H1 (cell line): ENCODE results near the gene CD300E. TPM values are rescaled to one million over a fixed set of nuclear protein-coding genes. Genes with fewer than 3 reads are reported as not detected.
"Not testable (repeated sequence)": the region's sequence is repeated elsewhere in the genome, so short reads cannot be mapped to it uniquely, and the experiment has no call there.

Source experiments
- CTCF ChIA-PET: fragments of 300-600 bp; sonication (Branson Sonifier 250); formaldehyde crosslinking; loops from one replicate; lab custom pipeline; 2021; ENCODE audit not compliant: partially characterized antibody; lab: Charles Lee
- POLR2A ChIA-PET: fragments of 300-600 bp; sonication (Branson Sonifier 250); formaldehyde crosslinking; loops from one replicate; lab custom pipeline; 2021; ENCODE audit warnings: inconsistent platforms; ENCODE audit not compliant: partially characterized antibody; lab: Charles Lee
- DNase-seq, 2 experiments: peaks; one replicate each; pipeline versions ENCODE4 v3.0.0 to v3.0.0-alpha.2; 2010 to 2022; ENCODE audit warnings: low spot score in 2 of 2, low read depth in 1 of 2, mixed read lengths in 1 of 2
- FAIRE-seq: peaks from 2 replicates; lab custom pipeline; 2011; peaks lifted over from hg19 to GRCh38; lab: Jason Lieb, UNC
- H2AFZ ChIP-seq: 2 replicates; pipeline ENCODE4 v1.8.1; 2012; ENCODE audit warnings: low read length, inconsistent platforms
- H2AK5ac ChIP-seq: 2 replicates; pipeline ENCODE4 v1.6.1; 2013; ENCODE audit warnings: low read depth, low read length
- H2BK120ac ChIP-seq: replicated peaks from 2 replicates; pipeline ENCODE3; 2013; ENCODE audit warnings: low read depth, low read length, inconsistent platforms
- H2BK12ac ChIP-seq: 2 replicates; pipeline ENCODE4 v1.6.1; 2013; ENCODE audit warnings: low read depth, low read length
- H2BK15ac ChIP-seq: 2 replicates; pipeline ENCODE4 v1.6.1; 2013; ENCODE audit warnings: low read length
- H2BK20ac ChIP-seq: 2 replicates; pipeline ENCODE4 v1.6.1; 2013; ENCODE audit warnings: low read length
- H2BK5ac ChIP-seq: 2 replicates; pipeline ENCODE4 v1.6.1; 2013; ENCODE audit warnings: low read depth, low read length
- H3K14ac ChIP-seq: 2 replicates; pipeline ENCODE4 v1.6.1; 2013; ENCODE audit warnings: inconsistent platforms; ENCODE audit not compliant: insufficient read length
- H3K18ac ChIP-seq: 2 replicates; pipeline ENCODE4 v1.6.1; 2013; ENCODE audit warnings: low read length; ENCODE audit errors: extremely low read depth
- H3K23ac ChIP-seq: 2 replicates; pipeline ENCODE4 v1.6.1; 2013; ENCODE audit warnings: inconsistent platforms; ENCODE audit not compliant: insufficient read length
- H3K23me2 ChIP-seq: 2 replicates; pipeline ENCODE4 v1.6.1; 2013; ENCODE audit warnings: low read depth, low read length
- H3K27ac ChIP-seq: 2 replicates; pipeline ENCODE4 v1.6.1; 2011; ENCODE audit warnings: low read depth, low read length, inconsistent platforms
- H3K27me3 ChIP-seq, 4 experiments: replicated peaks in 1 of 4; 1 replicate in 1 of 4; 2 replicates in 3 of 4; pipeline versions ENCODE4 v1.6.1 to v1.8.1; 2011 to 2013; ENCODE audit warnings: low read length in 3 of 4, mild to moderate bottlenecking in 3 of 4, inconsistent platforms in 2 of 4, mixed read lengths in 2 of 4, moderate library complexity in 1 of 4; ENCODE audit not compliant: control insufficient read depth in 3 of 4, insufficient read depth in 3 of 4; ENCODE audit errors: extremely low read depth in 1 of 4
- H3K36me3 ChIP-seq, 4 experiments: 2 replicates each; pipeline versions ENCODE4 v1.6.1 to v1.8.1; 2011 to 2013; ENCODE audit warnings: mild to moderate bottlenecking in 4 of 4, low read length in 3 of 4, moderate library complexity in 2 of 4, control low read depth in 1 of 4, inconsistent platforms in 1 of 4; ENCODE audit not compliant: insufficient read depth in 4 of 4, control insufficient read depth in 2 of 4
- H3K4ac ChIP-seq: replicated peaks from 2 replicates; pipeline ENCODE3; 2013; ENCODE audit warnings: low read length, low read depth, mixed read lengths, inconsistent platforms; ENCODE audit not compliant: insufficient read length
- H3K4me1 ChIP-seq, 4 experiments: replicated peaks in 1 of 4; 1 replicate in 1 of 4; 2 replicates in 3 of 4; pipeline versions ENCODE4 v1.6.1 to v1.8.1; 2011 to 2013; ENCODE audit warnings: low read length in 3 of 4, inconsistent platforms in 2 of 4, mixed read lengths in 1 of 4; ENCODE audit not compliant: insufficient read depth in 4 of 4, control insufficient read depth in 3 of 4
- H3K4me2 ChIP-seq, 2 experiments: 2 replicates each; pipeline versions ENCODE4 v1.6.1 to v1.8.1; 2011 to 2013; ENCODE audit warnings: low read depth in 2 of 2, low read length in 2 of 2, control low read depth in 1 of 2, inconsistent platforms in 1 of 2, mild to moderate bottlenecking in 1 of 2; ENCODE audit not compliant: insufficient read depth in 1 of 2
- H3K4me3 ChIP-seq, 4 experiments: fragments of 200-600, 300-600 bp in 1 of 4; sonication (generic), shearing (Covaris generic), sonication (Bioruptor Twin) in 1 of 4; 2 replicates each; pipeline versions ENCODE4 v1.5.1 to v1.8.1; 2011 to 2016; ENCODE audit warnings: low read length in 4 of 4, low read depth in 3 of 4, control low read depth in 2 of 4, inconsistent platforms in 2 of 4, mild to moderate bottlenecking in 2 of 4, mixed read lengths in 1 of 4, moderate library complexity in 1 of 4; ENCODE audit not compliant: insufficient read depth in 2 of 4; ENCODE audit errors: extremely low read depth in 1 of 4
- H3K56ac ChIP-seq: replicated peaks from 2 replicates; pipeline ENCODE3; 2013; ENCODE audit warnings: low read depth, mild to moderate bottlenecking, mixed read lengths, low read length, inconsistent platforms; ENCODE audit not compliant: insufficient read length
- H3K79me1 ChIP-seq: 2 replicates; pipeline ENCODE4 v1.6.1; 2013; ENCODE audit warnings: low read depth, low read length, control low read depth
- H3K79me2 ChIP-seq, 2 experiments: 2 replicates each; pipeline versions ENCODE4 v1.6.1 to v1.8.1; 2012 to 2013; ENCODE audit warnings: low read length in 2 of 2, mild to moderate bottlenecking in 2 of 2, inconsistent platforms in 1 of 2; ENCODE audit not compliant: insufficient read depth in 2 of 2, control insufficient read depth in 1 of 2
- H3K9ac ChIP-seq, 4 experiments: replicated peaks in 1 of 4; 1 replicate in 1 of 4; 2 replicates in 3 of 4; pipeline versions ENCODE4 v1.6.1 to v1.8.1; 2011 to 2013; ENCODE audit warnings: low read depth in 3 of 4, low read length in 3 of 4, control low read depth in 2 of 4, mild to moderate bottlenecking in 2 of 4, moderate library complexity in 2 of 4, inconsistent platforms in 1 of 4; ENCODE audit errors: extremely low read depth in 1 of 4
- H3K9me3 ChIP-seq, 2 experiments: 2 replicates each; pipeline versions ENCODE4 v1.6.1 to v1.8.1; 2012 to 2013; ENCODE audit warnings: mild to moderate bottlenecking in 2 of 2, moderate library complexity in 2 of 2, control low read depth in 1 of 2, inconsistent platforms in 1 of 2, low read depth in 1 of 2, low read length in 1 of 2, mixed read lengths in 1 of 2; ENCODE audit not compliant: insufficient read depth in 2 of 2
- H4K20me1 ChIP-seq, 2 experiments: replicated peaks in 1 of 2; 2 replicates each; pipeline versions ENCODE3 to v1.8.1; 2011 to 2013; ENCODE audit warnings: inconsistent platforms in 2 of 2, low read length in 2 of 2, mild to moderate bottlenecking in 1 of 2; ENCODE audit not compliant: insufficient read depth in 2 of 2, control insufficient read depth in 1 of 2
- H4K5ac ChIP-seq: 2 replicates; pipeline ENCODE4 v1.6.1; 2013; ENCODE audit warnings: low read length, low read depth, mixed read lengths, inconsistent platforms; ENCODE audit not compliant: insufficient read length
- H4K8ac ChIP-seq: 2 replicates; pipeline ENCODE4 v1.8.0; 2013; ENCODE audit warnings: mild to moderate bottlenecking, moderate library complexity, low read length, inconsistent platforms; ENCODE audit not compliant: insufficient read depth; ENCODE audit errors: extremely low read depth
- H4K91ac ChIP-seq: replicated peaks from 2 replicates; pipeline ENCODE3; 2013; ENCODE audit warnings: low read length, mixed read lengths, inconsistent platforms; ENCODE audit not compliant: insufficient read length
- polyA plus RNA-seq, 7 experiments: library from polyadenylated mRNA; depleted of rRNA in 3 of 7; stranded (reverse) in 5 of 7; unstranded in 2 of 7; fragments of >200 nt in 5 of 7; fragments of 200-250 nt in 2 of 7; gene quantifications; 1 replicate in 5 of 7; 2 replicates in 1 of 7; 4 replicates in 1 of 7; pipeline versions ENCODE4 v1.2.1 to v1.2.3, GENCODE V29; 2011 to 2013; ENCODE audit warnings: missing spikeins in 2 of 7, mixed read lengths in 2 of 7
- total RNA-seq: library from RNA; stranded (reverse); fragmentation: NEBNext Ultra II Directional; extraction: Animal tissue kit (Norgen Biotek cat#: 25700); gene quantifications from 2 replicates; pipeline ENCODE4 v1.2.1, GENCODE V29; 2021

The CD300E gene
- total and polyA plus RNA-seq, 2 of the 8 experiments (the other 6 are each of a cell fraction or from before 2014, with no cell fraction given): not detected

- H2BK120ac ChIP-seq, H3K36me3 ChIP-seq, H4K20me1 ChIP-seq, H3K79me2 ChIP-seq, H3K9me3 ChIP-seq, H3K27me3 ChIP-seq, H2BK15ac ChIP-seq, H2AFZ ChIP-seq, FAIRE-seq, H3K27ac ChIP-seq, H3K18ac ChIP-seq, H3K23me2 ChIP-seq, H3K4me3 ChIP-seq, H3K4me2 ChIP-seq, H4K8ac ChIP-seq, H3K9ac ChIP-seq, H3K4me1 ChIP-seq, H3K56ac ChIP-seq, DNase-seq, H3K23ac ChIP-seq, H4K91ac ChIP-seq, H4K5ac ChIP-seq, H2AK5ac ChIP-seq, H3K14ac ChIP-seq, H3K4ac ChIP-seq, H2BK5ac ChIP-seq, H3K79me1 ChIP-seq, H2BK12ac ChIP-seq, H2BK20ac ChIP-seq, POLR2A ChIA-PET: not testable (repeated sequence)
- CTCF ChIA-PET: interaction anchor here (0.7 to 1.9 kb wide), 11 partner anchors 8 to 1694 kb away, joined by 3 to 8 read pairs (median 3); no protein-coding TSS in a partner anchor
Measured at GRCh38 chr17:74573635-74574034, 49.9 kb downstream of the CD300E start.
